A549 (cell line): ENCODE measurements around the gene NR4A1.

Experiments
- BHLHE40 ChIP-seq: IDR thresholded peaks from 2 replicates; pipeline ENCODE4 v1.6.1; 2012; ENCODE audit warnings: low read depth, low read length, inconsistent platforms
- CTCF ChIP-seq: fragments of >200 bp; sonication (Bioruptor Twin); formaldehyde crosslinking; IDR thresholded peaks from 3 replicates; pipeline ENCODE4 v1.5.1; 2016
- HDAC2 ChIP-seq: fragments of 200-600 bp; sonication (generic); IDR thresholded peaks from 2 replicates; pipeline ENCODE4 v1.6.1; 2016
- MAX ChIP-seq: IDR thresholded peaks from 2 replicates; pipeline ENCODE4 v1.6.1; 2012
- REST ChIP-seq: fragments of 200-600 bp; sonication (generic); IDR thresholded peaks from 2 replicates; pipeline ENCODE4 v1.6.1; 2016; ENCODE audit warnings: antibody characterized with exemption, mild to moderate bottlenecking, moderate library complexity

- no peak for TF ChIP-seq BHLHE40
- no peak for TF ChIP-seq HDAC2
- no peak for TF ChIP-seq CTCF
- no peak for TF ChIP-seq MAX
- no peak for TF ChIP-seq REST
Observed at GRCh38 chr12:52035190-52035589, 16.1 kb upstream of the NR4A1 start.
